Esophagus squamous epithelium (tissue), 4 donors: ENCODE data around the gene IL18.

Source experiments
- POLR2A ChIP-seq, 4 donors: fragments of 450-650 bp; IDR thresholded peaks; one replicate each; pipeline ENCODE4 v1.6.1; 2017; ENCODE audit warnings: antibody characterized with exemption in 4 of 4, mild to moderate bottlenecking in 4 of 4, moderate library complexity in 3 of 4
- TF ChIP-seq, protein P1 (sequence below), 6 experiments: fragments of 450-650 bp in 4 of 6; fragments of 200-600 bp in 2 of 6; sonication (generic) in 2 of 6; IDR thresholded peaks; one replicate each; pipeline ENCODE4 v1.5.1; 2016 to 2019; ENCODE audit warnings: antibody characterized with exemption in 6 of 6, mild to moderate bottlenecking in 4 of 6, moderate library complexity in 4 of 6

DNA sequence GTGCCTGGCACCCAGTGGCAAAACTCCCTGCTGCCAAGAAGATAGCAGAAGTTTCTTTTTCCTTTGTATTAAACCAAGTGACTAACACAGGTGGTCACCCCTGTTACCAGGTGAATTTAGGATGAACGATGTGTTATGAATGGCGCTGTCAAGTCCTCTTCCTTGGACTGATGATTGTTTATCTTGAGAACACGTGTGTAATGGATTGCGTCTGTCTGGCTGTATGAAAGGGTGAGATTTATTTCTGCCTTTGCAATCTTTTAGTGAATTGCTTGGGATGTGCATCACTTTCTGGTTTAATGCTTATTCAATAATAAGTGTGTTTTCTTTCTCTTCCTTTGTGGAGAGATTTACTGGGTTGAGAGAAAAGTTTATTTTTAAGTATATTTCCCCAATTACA, 40.8 kb downstream of the IL18 start:
- TF ChIP-seq, protein P1, sequence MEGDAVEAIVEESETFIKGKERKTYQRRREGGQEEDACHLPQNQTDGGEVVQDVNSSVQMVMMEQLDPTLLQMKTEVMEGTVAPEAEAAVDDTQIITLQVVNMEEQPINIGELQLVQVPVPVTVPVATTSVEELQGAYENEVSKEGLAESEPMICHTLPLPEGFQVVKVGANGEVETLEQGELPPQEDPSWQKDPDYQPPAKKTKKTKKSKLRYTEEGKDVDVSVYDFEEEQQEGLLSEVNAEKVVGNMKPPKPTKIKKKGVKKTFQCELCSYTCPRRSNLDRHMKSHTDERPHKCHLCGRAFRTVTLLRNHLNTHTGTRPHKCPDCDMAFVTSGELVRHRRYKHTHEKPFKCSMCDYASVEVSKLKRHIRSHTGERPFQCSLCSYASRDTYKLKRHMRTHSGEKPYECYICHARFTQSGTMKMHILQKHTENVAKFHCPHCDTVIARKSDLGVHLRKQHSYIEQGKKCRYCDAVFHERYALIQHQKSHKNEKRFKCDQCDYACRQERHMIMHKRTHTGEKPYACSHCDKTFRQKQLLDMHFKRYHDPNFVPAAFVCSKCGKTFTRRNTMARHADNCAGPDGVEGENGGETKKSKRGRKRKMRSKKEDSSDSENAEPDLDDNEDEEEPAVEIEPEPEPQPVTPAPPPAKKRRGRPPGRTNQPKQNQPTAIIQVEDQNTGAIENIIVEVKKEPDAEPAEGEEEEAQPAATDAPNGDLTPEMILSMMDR (IDR thresholded peaks at IDR 0.05) = no peak
- no peak for TF ChIP-seq POLR2A (IDR thresholded peaks at IDR 0.05)
